Ovary (tissue), 3 donors: ENCODE measurements around the gene LIN28B.

Source experiments
- EP300 ChIP-seq: sonication (generic); formaldehyde crosslinking; IDR thresholded peaks from one replicate; pipeline ENCODE4 v1.6.1; 2017; ENCODE audit warnings: antibody characterized with exemption
- POLR2A ChIP-seq: fragments of 450-650 bp; IDR thresholded peaks from one replicate; pipeline ENCODE4 v1.6.1; 2017; ENCODE audit warnings: antibody characterized with exemption, mild to moderate bottlenecking, moderate library complexity
- TF ChIP-seq, protein P1 (sequence below), 3 donors: fragments of 450-650 bp in 2 of 3; fragments of 200-600 bp in 1 of 3; IDR thresholded peaks; one replicate each; pipeline versions ENCODE4 v1.5.1 to v1.8.0; 2016 to 2022; ENCODE audit warnings: antibody characterized with exemption in 3 of 3, mild to moderate bottlenecking in 1 of 3
- donor health status: DM: no; HTN: no; CAD: no.

DNA sequence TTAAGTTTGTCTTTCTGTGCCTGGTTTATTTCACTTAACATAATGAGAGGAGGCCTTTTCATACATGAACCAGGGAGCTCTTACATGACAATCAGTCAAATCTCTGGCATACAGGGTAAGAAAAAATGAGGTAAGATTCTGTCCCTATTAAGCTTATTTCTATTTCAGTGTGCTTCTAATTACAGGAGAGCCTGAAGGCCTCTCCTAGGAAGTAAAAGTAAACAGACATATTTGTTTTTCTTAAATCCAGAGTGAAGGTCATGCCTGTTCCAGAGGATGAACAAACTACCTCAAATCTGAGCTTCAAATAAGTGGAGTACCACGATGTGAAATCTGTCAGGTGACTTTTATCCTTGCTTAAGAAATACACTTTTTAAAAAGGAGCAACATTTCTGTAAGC lies 150.3 kb downstream of the LIN28B start:
- TF ChIP-seq, protein P1, sequence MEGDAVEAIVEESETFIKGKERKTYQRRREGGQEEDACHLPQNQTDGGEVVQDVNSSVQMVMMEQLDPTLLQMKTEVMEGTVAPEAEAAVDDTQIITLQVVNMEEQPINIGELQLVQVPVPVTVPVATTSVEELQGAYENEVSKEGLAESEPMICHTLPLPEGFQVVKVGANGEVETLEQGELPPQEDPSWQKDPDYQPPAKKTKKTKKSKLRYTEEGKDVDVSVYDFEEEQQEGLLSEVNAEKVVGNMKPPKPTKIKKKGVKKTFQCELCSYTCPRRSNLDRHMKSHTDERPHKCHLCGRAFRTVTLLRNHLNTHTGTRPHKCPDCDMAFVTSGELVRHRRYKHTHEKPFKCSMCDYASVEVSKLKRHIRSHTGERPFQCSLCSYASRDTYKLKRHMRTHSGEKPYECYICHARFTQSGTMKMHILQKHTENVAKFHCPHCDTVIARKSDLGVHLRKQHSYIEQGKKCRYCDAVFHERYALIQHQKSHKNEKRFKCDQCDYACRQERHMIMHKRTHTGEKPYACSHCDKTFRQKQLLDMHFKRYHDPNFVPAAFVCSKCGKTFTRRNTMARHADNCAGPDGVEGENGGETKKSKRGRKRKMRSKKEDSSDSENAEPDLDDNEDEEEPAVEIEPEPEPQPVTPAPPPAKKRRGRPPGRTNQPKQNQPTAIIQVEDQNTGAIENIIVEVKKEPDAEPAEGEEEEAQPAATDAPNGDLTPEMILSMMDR (IDR thresholded peaks at IDR 0.05), result no peak
- TF ChIP-seq EP300 (no peak), POLR2A (no peak)
